GM12892 (cell line): ENCODE data around the gene MTG2.

Experiments used
- POLR2A ChIP-seq: IDR thresholded peaks from 2 replicates; pipeline ENCODE4 v1.6.1; 2011; ENCODE audit warnings: low read depth, low read length, control low read depth
- TAF1 ChIP-seq: IDR thresholded peaks from 2 replicates; pipeline ENCODE4 v1.6.1; 2011; ENCODE audit warnings: low read depth, mild to moderate bottlenecking, control low read depth, low read length, borderline replicate concordance

- no peak for TF ChIP-seq TAF1
- TF ChIP-seq POLR2A = no peak
These were observed 12.3 kb upstream of the MTG2 start for GRCh38 chr20:62170536-62170935.
